ENCODE data around the gene ZCCHC3.
"Not testable (repeated sequence)": the region's sequence is repeated elsewhere in the genome, so short reads cannot be mapped to it uniquely, and the experiment has no call there.

Gene ZCCHC3

GRCh38 chr20:297098-297924, at the start of gene ZCCHC3:
ZCCHC3 (plus strand) TSS chr20:297570; CDS start chr20:297587, 17 bp downstream.
- peak; percentile 78 for DNase-seq (ENCODE audit: low spot score)

GRCh38 chr20:251354-251753, 46.0 kb upstream of the ZCCHC3 start:
- no peak for DNase-seq (ENCODE audit: low spot score)

GRCh38 chr20:252801-253200, 44.6 kb upstream of the ZCCHC3 start:
- no peak for DNase-seq (ENCODE audit: low spot score)

GRCh38 chr20:253447-253846, 43.9 kb upstream of the ZCCHC3 start:
- DNase-seq (ENCODE audit: low spot score): not testable (repeated sequence)

- no peak for DNase-seq (ENCODE audit: low spot score)
These were observed 40.0 kb upstream of the ZCCHC3 start, which contains the start of gene DEFB132 for GRCh38 chr20:257419-257818. DEFB132 (plus strand) TSS chr20:257724; CDS start chr20:257779, 55 bp downstream.

GRCh38 chr20:258269-258858, 39.0 kb upstream of the ZCCHC3 start:
- DNase-seq (ENCODE audit: low spot score): no peak

- peak; percentile 14 for DNase-seq (ENCODE audit: low spot score)
These were observed 38.4 kb upstream of the ZCCHC3 start for GRCh38 chr20:258963-259362.

GRCh38 chr20:259981-260380, 37.4 kb upstream of the ZCCHC3 start:
- DNase-seq (ENCODE audit: low spot score): no peak

GRCh38 chr20:263701-264100, 33.7 kb upstream of the ZCCHC3 start:
- DNase-seq (ENCODE audit: low spot score): no peak

GRCh38 chr20:266596-267562, 30.5 kb upstream of the ZCCHC3 start:
- peak; percentile 88 for DNase-seq (ENCODE audit: low spot score)

- DNase-seq (ENCODE audit: low spot score): no peak
These were observed 26.9 kb upstream of the ZCCHC3 start for GRCh38 chr20:270517-270916.

- DNase-seq (ENCODE audit: low spot score): no peak
These were observed 26.3 kb upstream of the ZCCHC3 start for GRCh38 chr20:271069-271468.

GRCh38 chr20:271528-271927, 25.8 kb upstream of the ZCCHC3 start:
- no peak for DNase-seq (ENCODE audit: low spot score)

- DNase-seq (ENCODE audit: low spot score): no peak
These were observed 24.7 kb upstream of the ZCCHC3 start for GRCh38 chr20:272718-273117.

- no peak for DNase-seq (ENCODE audit: low spot score)
These were observed 23.5 kb upstream of the ZCCHC3 start for GRCh38 chr20:273884-274283.

- no peak for DNase-seq (ENCODE audit: low spot score)
These were observed 21.6 kb upstream of the ZCCHC3 start for GRCh38 chr20:275791-276190.

- no peak for DNase-seq (ENCODE audit: low spot score)
These were observed 20.5 kb upstream of the ZCCHC3 start for GRCh38 chr20:276620-277495.

- DNase-seq (ENCODE audit: low spot score): no peak
These were observed 19.9 kb upstream of the ZCCHC3 start for GRCh38 chr20:277496-277781.

GRCh38 chr20:278181-278580, 19.2 kb upstream of the ZCCHC3 start:
- DNase-seq (ENCODE audit: low spot score): no peak

- DNase-seq (ENCODE audit: low spot score): no peak
These were observed 18.5 kb upstream of the ZCCHC3 start for GRCh38 chr20:278607-279571.
